Activated naive CD8-positive, alpha-beta T cell treated with anti-CD3 and anti-CD28 coated beads, Interleukin-2, amount 50 U/mL, for 24 hours (primary cell): ENCODE data around the gene SLC22A23.

Experiments used
- ATAC-seq: fragments of 150-1000 bp; cut with Tn5 transposase; one replicate; pipeline ENCODE4 v1.10.0; 2021
- DNase-seq: peaks from one replicate; pipeline ENCODE4 v3.0.0; 2021
- H3K27ac Mint-ChIP-seq: one replicate; pipeline ENCODE4 v1.8.0; 2021; ENCODE audit warnings: mild to moderate bottlenecking, mixed read lengths
- H3K27me3 Mint-ChIP-seq: one replicate; pipeline ENCODE4 v1.8.0; 2021; ENCODE audit warnings: mixed read lengths
- H3K36me3 Mint-ChIP-seq: one replicate; pipeline ENCODE4 v1.8.0; 2021; ENCODE audit warnings: low read depth, mixed read lengths
- H3K4me1 Mint-ChIP-seq: one replicate; pipeline ENCODE4 v1.8.0; 2021; ENCODE audit warnings: mixed read lengths
- H3K4me3 Mint-ChIP-seq: one replicate; pipeline ENCODE4 v1.8.0; 2021; ENCODE audit warnings: mild to moderate bottlenecking, moderate library complexity, mixed read lengths
- H3K9me3 Mint-ChIP-seq: one replicate; pipeline ENCODE4 v1.8.0; 2021; ENCODE audit warnings: mixed read lengths

The SLC22A23 gene

GRCh38 chr6:3281631-3282475 is 175.0 kb downstream of the SLC22A23 start:
- DNase-seq (no peak), ATAC-seq (no peak)
- no peak overlapping the region for H3K4me3 Mint-ChIP-seq
- no peaks in the 10 kb centered on the region for H3K27me3 Mint-ChIP-seq
- no peak overlapping the region for H3K27ac Mint-ChIP-seq
- H3K36me3 Mint-ChIP-seq, result peaks cover 7% of the 10 kb centered on the region
- no peaks in the 10 kb centered on the region for H3K4me1 Mint-ChIP-seq
- no peaks in the 10 kb centered on the region for H3K9me3 Mint-ChIP-seq

GRCh38 chr6:3280866-3281465 is 175.9 kb downstream of the SLC22A23 start:
- H3K27me3 Mint-ChIP-seq, result no peaks in the 10 kb centered on the region
- ATAC-seq (no peak), DNase-seq (no peak)
- H3K36me3 Mint-ChIP-seq, result peaks cover 7% of the 10 kb centered on the region
- H3K27ac Mint-ChIP-seq, result no peak overlapping the region
- no peaks in the 10 kb centered on the region for H3K9me3 Mint-ChIP-seq
- H3K4me3 Mint-ChIP-seq, result no peak overlapping the region
- H3K4me1 Mint-ChIP-seq, result no peaks in the 10 kb centered on the region

- no peak overlapping the region for H3K27ac Mint-ChIP-seq
- no peaks in the 10 kb centered on the region for H3K9me3 Mint-ChIP-seq
- H3K4me3 Mint-ChIP-seq, result no peak overlapping the region
- no peaks in the 10 kb centered on the region for H3K27me3 Mint-ChIP-seq
- DNase-seq (no peak), ATAC-seq (no peak)
- no peaks in the 10 kb centered on the region for H3K4me1 Mint-ChIP-seq
- H3K36me3 Mint-ChIP-seq, result peaks cover 7% of the 10 kb centered on the region
Measured at GRCh38 chr6:3280091-3280490, 176.8 kb downstream of the SLC22A23 start.

GRCh38 chr6:3278691-3279090 is 178.2 kb downstream of the SLC22A23 start:
- no peaks in the 10 kb centered on the region for H3K9me3 Mint-ChIP-seq
- no peaks in the 10 kb centered on the region for H3K27me3 Mint-ChIP-seq
- no peaks in the 10 kb centered on the region for H3K4me1 Mint-ChIP-seq
- peaks cover 5% of the 10 kb centered on the region for H3K36me3 Mint-ChIP-seq
- H3K4me3 Mint-ChIP-seq, result no peak overlapping the region
- H3K27ac Mint-ChIP-seq, result no peak overlapping the region
- DNase-seq (no peak), ATAC-seq (no peak)

- DNase-seq, result no peak
- H3K4me1 Mint-ChIP-seq, result no peaks in the 10 kb centered on the region
Measured at GRCh38 chr6:3277851-3278416, 178.9 kb downstream of the SLC22A23 start.

GRCh38 chr6:3277251-3277650 is 179.6 kb downstream of the SLC22A23 start:
- DNase-seq, result no peak
- ATAC-seq, result no peak
- Mint-ChIP-seq H3K4me1 (no peaks in the 10 kb centered on the region), H3K27ac (no peak overlapping the region), H3K27me3 (no peaks in the 10 kb centered on the region), H3K36me3 (peaks cover 5% of the 10 kb centered on the region), H3K9me3 (no peaks in the 10 kb centered on the region), H3K4me3 (no peak overlapping the region)

More at GRCh38 chr6:3277851-3278416, 178.9 kb downstream of the SLC22A23 start:
- ATAC-seq, result no peak
- Mint-ChIP-seq H3K9me3 (no peaks in the 10 kb centered on the region), H3K27me3 (no peaks in the 10 kb centered on the region), H3K36me3 (peaks cover 5% of the 10 kb centered on the region), H3K27ac (no peak overlapping the region), H3K4me3 (no peak overlapping the region)

- Mint-ChIP-seq H3K4me3 (no peak overlapping the region), H3K27ac (no peak overlapping the region), H3K36me3 (peaks cover 12% of the 10 kb centered on the region), H3K27me3 (no peaks in the 10 kb centered on the region), H3K4me1 (no peaks in the 10 kb centered on the region), H3K9me3 (no peaks in the 10 kb centered on the region)
- DNase-seq (no peak), ATAC-seq (no peak)
Measured at GRCh38 chr6:3276174-3277167, 180.4 kb downstream of the SLC22A23 start.

- ATAC-seq, result no peak
- H3K4me3 Mint-ChIP-seq, result no peak overlapping the region
- peaks cover 23% of the 10 kb centered on the region for H3K36me3 Mint-ChIP-seq
- no peak overlapping the region for H3K27ac Mint-ChIP-seq
- no peak for DNase-seq
- no peaks in the 10 kb centered on the region for H3K9me3 Mint-ChIP-seq
- no peaks in the 10 kb centered on the region for H3K27me3 Mint-ChIP-seq
- H3K4me1 Mint-ChIP-seq, result no peaks in the 10 kb centered on the region
Measured at GRCh38 chr6:3273707-3274521, 182.9 kb downstream of the SLC22A23 start.

GRCh38 chr6:3272911-3273547 is 183.8 kb downstream of the SLC22A23 start:
- no peaks in the 10 kb centered on the region for H3K9me3 Mint-ChIP-seq
- H3K27me3 Mint-ChIP-seq, result no peaks in the 10 kb centered on the region
- ATAC-seq, result no peak
- peaks cover 27% of the 10 kb centered on the region for H3K36me3 Mint-ChIP-seq
- H3K27ac Mint-ChIP-seq, result no peak overlapping the region
- peaks cover 5% of the 10 kb centered on the region for H3K4me1 Mint-ChIP-seq
- no peak for DNase-seq
- H3K4me3 Mint-ChIP-seq, result no peak overlapping the region

- Mint-ChIP-seq H3K27ac (no peak overlapping the region), H3K27me3 (no peaks in the 10 kb centered on the region), H3K4me3 (no peak overlapping the region), H3K9me3 (no peaks in the 10 kb centered on the region), H3K4me1 (peaks cover 5% of the 10 kb centered on the region), H3K36me3 (peaks cover 34% of the 10 kb centered on the region)
- no peak for DNase-seq
- ATAC-seq, result no peak
Measured at GRCh38 chr6:3271756-3272155, 185.1 kb downstream of the SLC22A23 start.

- no peaks in the 10 kb centered on the region for H3K27me3 Mint-ChIP-seq
- no peak for DNase-seq
- no peak for ATAC-seq
- H3K27ac Mint-ChIP-seq, result no peak overlapping the region
- no peaks in the 10 kb centered on the region for H3K9me3 Mint-ChIP-seq
- peaks cover 38% of the 10 kb centered on the region for H3K36me3 Mint-ChIP-seq
- H3K4me1 Mint-ChIP-seq, result peaks cover 5% of the 10 kb centered on the region
- H3K4me3 Mint-ChIP-seq, result no peak overlapping the region
Measured at GRCh38 chr6:3270258-3270657, 186.6 kb downstream of the SLC22A23 start.

- DNase-seq (no peak), ATAC-seq (no peak)
- Mint-ChIP-seq H3K36me3 (peaks cover 45% of the 10 kb centered on the region), H3K27ac (no peak overlapping the region), H3K4me3 (no peak overlapping the region), H3K9me3 (no peaks in the 10 kb centered on the region), H3K27me3 (no peaks in the 10 kb centered on the region), H3K4me1 (peaks cover 5% of the 10 kb centered on the region)
Measured at GRCh38 chr6:3269281-3269975, 187.4 kb downstream of the SLC22A23 start.

GRCh38 chr6:3268680-3269079 is 188.2 kb downstream of the SLC22A23 start:
- Mint-ChIP-seq H3K4me3 (no peak overlapping the region), H3K4me1 (peaks cover 7% of the 10 kb centered on the region), H3K27me3 (no peaks in the 10 kb centered on the region), H3K9me3 (no peaks in the 10 kb centered on the region), H3K36me3 (peaks cover 45% of the 10 kb centered on the region), H3K27ac (no peak overlapping the region)
- no peak for ATAC-seq
- no peak for DNase-seq
